Fibroblast of lung (primary cell): ENCODE measurements around the gene PAPOLG.
A peak's percentile ranks its signal among the peaks of the same experiment; 100 is the strongest.

Source experiments
- CTCF ChIP-seq, 2 donors: IDR thresholded peaks in 1 of 2; conservative IDR thresholded peaks in 1 of 2; 1 replicate in 1 of 2; 2 replicates in 1 of 2; pipeline ENCODE4 v1.5.1; 2011 to 2012; ENCODE audit warnings: low read length in 2 of 2, control low read depth in 1 of 2, inconsistent platforms in 1 of 2, low read depth in 1 of 2, mild to moderate bottlenecking in 1 of 2
- EZH2 ChIP-seq: IDR thresholded peaks from 2 replicates; pipeline ENCODE4 v1.5.1; 2012; ENCODE audit warnings: low read length, control low read depth, mild to moderate bottlenecking; ENCODE audit errors: missing control alignments

DNA sequence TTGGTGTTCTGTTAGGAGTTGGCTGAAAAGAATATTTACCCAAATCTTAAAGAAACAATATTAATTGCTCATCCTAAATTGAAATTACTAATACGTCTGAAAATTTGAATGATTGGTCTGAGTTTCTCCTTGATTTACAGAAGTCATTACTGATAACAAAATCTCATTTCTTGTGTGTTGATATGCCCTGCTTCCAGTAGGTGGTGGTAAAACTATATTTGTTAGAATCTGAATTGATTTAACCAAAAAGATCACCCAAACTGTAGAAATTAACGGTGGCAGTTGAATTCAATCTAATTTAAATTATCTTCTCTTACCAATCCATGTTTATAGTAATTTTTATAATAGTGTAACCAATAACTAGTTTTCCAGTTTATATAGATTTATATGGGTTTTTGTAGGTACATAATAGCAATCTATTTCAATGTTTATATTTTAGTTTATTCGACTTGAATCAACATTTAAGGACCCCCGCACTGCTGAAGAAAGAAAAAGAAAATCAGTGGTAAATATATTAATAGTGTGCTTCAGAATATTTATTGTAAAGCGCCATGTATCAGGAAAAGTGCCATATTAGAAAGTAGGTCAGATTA is 38.3 kb downstream of the PAPOLG start:
- peak; percentile 9 to 48 for TF ChIP-seq CTCF (conservative IDR thresholded peaks at IDR 0.05 in 1 of 2, IDR thresholded peaks at IDR 0.05 in 1 of 2; ENCODE audit: low read depth in 1 of 2, low read length in 2 of 2)
- no peak for TF ChIP-seq EZH2
